Endothelial cell of umbilical vein (primary cell): ENCODE results near the gene RARA.

ENCODE experiments used
- EZH2 ChIP-seq: IDR thresholded peaks from 2 replicates; pipeline ENCODE4 v1.6.1; 2012; ENCODE audit warnings: borderline replicate concordance, low read depth, mild to moderate bottlenecking, moderate library complexity, low read length, inconsistent platforms; ENCODE audit not compliant: severe bottlenecking
- FOS ChIP-seq: IDR thresholded peaks from 2 replicates; pipeline ENCODE4 v1.6.1; 2011; ENCODE audit warnings: mild to moderate bottlenecking, low read length, moderate library complexity, borderline replicate concordance; ENCODE audit not compliant: insufficient read depth
- GATA2 ChIP-seq: IDR thresholded peaks from 2 replicates; pipeline ENCODE4 v1.7.0; 2011; ENCODE audit warnings: low read depth, mild to moderate bottlenecking, moderate library complexity, mixed read lengths, low read length; ENCODE audit not compliant: insufficient read length, insufficient read depth
- MYC ChIP-seq: IDR thresholded peaks from one replicate; pipeline ENCODE4 v1.6.1; 2011; ENCODE audit warnings: mild to moderate bottlenecking, low read depth, low read length
- POLR2A ChIP-seq: IDR thresholded peaks from 2 replicates; pipeline ENCODE4 v1.6.1; 2012; ENCODE audit warnings: low read depth, mild to moderate bottlenecking, control low read depth, low read length
- POLR2AphosphoS5 ChIP-seq: IDR thresholded peaks from 2 replicates; pipeline ENCODE4 v1.6.1; 2012; ENCODE audit warnings: low read depth, mild to moderate bottlenecking, control low read depth, low read length, moderate library complexity; ENCODE audit not compliant: insufficient read depth
- TF ChIP-seq, protein P1 (sequence below), 2 donors: IDR thresholded peaks; 1 replicate in 1 of 2; 2 replicates in 1 of 2; pipeline ENCODE4 v1.5.1; 2011; ENCODE audit warnings: low read length in 2 of 2, mild to moderate bottlenecking in 2 of 2, moderate library complexity in 2 of 2, control low read depth in 1 of 2, inconsistent platforms in 1 of 2, low read depth in 1 of 2; ENCODE audit not compliant: insufficient read depth in 1 of 2; ENCODE audit errors: extremely low read depth in 1 of 2

GRCh38 chr17:40303009-40303657 is 5.8 kb upstream of the RARA start:
- TF ChIP-seq POLR2A (no peak), EZH2 (no peak), MYC (no peak), POLR2AphosphoS5 (no peak), GATA2 (no peak), FOS (no peak)
- TF ChIP-seq, protein P1, sequence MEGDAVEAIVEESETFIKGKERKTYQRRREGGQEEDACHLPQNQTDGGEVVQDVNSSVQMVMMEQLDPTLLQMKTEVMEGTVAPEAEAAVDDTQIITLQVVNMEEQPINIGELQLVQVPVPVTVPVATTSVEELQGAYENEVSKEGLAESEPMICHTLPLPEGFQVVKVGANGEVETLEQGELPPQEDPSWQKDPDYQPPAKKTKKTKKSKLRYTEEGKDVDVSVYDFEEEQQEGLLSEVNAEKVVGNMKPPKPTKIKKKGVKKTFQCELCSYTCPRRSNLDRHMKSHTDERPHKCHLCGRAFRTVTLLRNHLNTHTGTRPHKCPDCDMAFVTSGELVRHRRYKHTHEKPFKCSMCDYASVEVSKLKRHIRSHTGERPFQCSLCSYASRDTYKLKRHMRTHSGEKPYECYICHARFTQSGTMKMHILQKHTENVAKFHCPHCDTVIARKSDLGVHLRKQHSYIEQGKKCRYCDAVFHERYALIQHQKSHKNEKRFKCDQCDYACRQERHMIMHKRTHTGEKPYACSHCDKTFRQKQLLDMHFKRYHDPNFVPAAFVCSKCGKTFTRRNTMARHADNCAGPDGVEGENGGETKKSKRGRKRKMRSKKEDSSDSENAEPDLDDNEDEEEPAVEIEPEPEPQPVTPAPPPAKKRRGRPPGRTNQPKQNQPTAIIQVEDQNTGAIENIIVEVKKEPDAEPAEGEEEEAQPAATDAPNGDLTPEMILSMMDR (IDR thresholded peaks at IDR 0.05; ENCODE audit: extremely low read depth in 1 of 2, insufficient read depth in 1 of 2, low read depth in 1 of 2, low read length in 2 of 2), result peak; percentile 55 to 66
